IPS-18c (cell line): Measurements from ENCODE around the gene TULP4.
"Not testable (repeated sequence)": the region's sequence is repeated elsewhere in the genome, so short reads cannot be mapped to it uniquely, and the experiment has no call there.

ENCODE experiments used
- H3K4me3 ChIP-seq: 2 replicates; pipeline ENCODE4 v1.7.0; 2013; ENCODE audit warnings: low read depth, mild to moderate bottlenecking, low read length, moderate library complexity; ENCODE audit not compliant: insufficient read depth
- H3K9me3 ChIP-seq: one replicate; pipeline ENCODE4 v1.6.1; 2013; ENCODE audit warnings: mild to moderate bottlenecking, low read length, moderate library complexity; ENCODE audit not compliant: control insufficient read depth, insufficient read depth

TULP4 gene

DNA sequence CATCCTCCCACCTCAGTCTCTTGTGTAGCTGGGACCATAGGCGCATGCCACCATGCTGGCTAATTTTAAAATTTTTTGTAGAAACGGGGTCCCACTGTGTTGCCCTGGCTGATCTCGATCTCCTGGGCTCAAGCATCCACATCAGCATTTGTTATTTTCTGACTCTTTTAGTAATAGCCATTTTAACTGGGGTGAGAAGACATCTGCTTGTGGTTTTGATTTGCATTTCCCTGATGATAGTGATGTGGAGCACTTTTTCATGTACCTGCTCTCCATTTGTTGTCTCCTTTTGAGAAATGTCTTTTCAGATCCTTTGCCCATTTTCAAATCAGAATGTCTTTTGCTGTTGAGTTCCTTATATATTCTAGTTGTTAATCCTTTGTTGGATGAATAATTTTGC is 22.2 kb upstream of the TULP4 start:
- peaks cover 2% of the 10 kb centered on the region for H3K9me3 ChIP-seq
- H3K4me3 ChIP-seq: no peak overlapping the region

GRCh38 chr6:158290659-158291058 is 21.6 kb upstream of the TULP4 start:
- peaks cover 2% of the 10 kb centered on the region for H3K9me3 ChIP-seq
- no peak overlapping the region for H3K4me3 ChIP-seq

DNA sequence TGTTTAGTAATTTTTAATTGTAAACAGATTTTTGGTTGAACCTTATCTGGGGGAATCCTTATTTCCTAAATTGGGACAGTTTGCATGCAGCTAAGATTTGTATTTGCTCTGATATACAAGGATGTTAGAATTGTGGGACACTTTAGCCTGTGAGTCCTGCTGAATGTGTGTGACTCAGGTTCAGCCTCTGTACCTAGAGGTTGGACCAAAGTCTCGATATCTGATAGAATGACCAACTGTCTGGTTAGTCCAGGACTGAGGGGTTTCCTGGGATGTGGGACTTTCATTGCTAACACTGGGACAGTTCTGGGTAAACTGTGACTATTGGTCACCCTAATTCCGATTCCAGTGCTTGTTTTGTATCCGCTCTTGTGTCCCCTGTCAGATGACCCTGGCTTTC is 20.2 kb upstream of the TULP4 start:
- Histone ChIP-seq H3K9me3 (peaks cover 4% of the 10 kb centered on the region), H3K4me3 (no peak overlapping the region)

GRCh38 chr6:158293122-158293521 is 19.1 kb upstream of the TULP4 start:
- Histone ChIP-seq H3K9me3 (peaks cover 7% of the 10 kb centered on the region), H3K4me3 (no peak overlapping the region)

DNA sequence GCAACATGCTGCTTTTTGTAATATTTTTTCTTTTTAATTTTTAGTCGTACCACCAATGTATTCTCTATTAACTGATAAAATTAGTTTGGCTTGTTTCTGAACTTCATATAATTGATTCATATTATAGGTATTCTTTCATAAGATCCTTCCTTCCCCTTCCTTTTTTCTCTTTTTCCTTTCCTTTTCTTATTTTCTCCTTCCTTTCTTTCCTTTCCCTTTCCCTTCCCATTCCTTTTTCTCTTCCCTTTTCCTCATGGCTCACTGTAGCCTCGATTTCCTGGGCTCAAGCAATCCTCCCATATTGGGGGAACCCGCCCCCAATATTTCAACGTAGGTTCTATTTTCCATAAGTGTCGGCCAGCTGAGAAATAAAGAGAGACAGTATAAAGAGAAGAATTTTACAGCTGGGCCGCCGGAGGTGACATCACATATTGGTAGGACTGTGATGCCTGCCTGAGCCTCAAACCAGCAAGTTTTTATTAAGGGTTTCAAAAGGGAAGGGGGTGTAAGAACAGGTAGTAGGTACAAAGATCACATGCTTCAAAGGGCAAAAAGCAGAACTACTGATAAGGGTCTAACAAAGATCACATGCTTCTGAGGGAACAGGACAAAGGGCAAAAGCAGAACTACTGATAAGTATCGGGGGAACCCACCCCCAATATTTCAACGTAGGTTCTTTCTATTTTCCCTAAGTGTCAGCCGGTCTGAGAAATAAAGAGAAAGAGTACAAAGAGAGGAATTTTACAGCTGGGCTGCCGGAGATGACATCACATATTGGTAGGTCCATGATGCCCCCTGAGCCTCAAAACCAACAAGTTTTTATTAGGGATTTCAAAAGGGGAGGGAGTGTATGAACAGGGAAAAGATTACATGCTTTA is 16.1 kb upstream of the TULP4 start:
- H3K9me3 ChIP-seq: peaks cover 11% of the 10 kb centered on the region
- not testable (repeated sequence) for H3K4me3 ChIP-seq

- not testable (repeated sequence) for H3K4me3 ChIP-seq
- H3K9me3 ChIP-seq: peaks cover 11% of the 10 kb centered on the region
These were observed 15.4 kb upstream of the TULP4 start for GRCh38 chr6:158296854-158297324.

- not testable (repeated sequence) for H3K9me3 ChIP-seq, H3K4me3 ChIP-seq
These were observed 14.6 kb upstream of the TULP4 start for GRCh38 chr6:158297657-158298056.

DNA sequence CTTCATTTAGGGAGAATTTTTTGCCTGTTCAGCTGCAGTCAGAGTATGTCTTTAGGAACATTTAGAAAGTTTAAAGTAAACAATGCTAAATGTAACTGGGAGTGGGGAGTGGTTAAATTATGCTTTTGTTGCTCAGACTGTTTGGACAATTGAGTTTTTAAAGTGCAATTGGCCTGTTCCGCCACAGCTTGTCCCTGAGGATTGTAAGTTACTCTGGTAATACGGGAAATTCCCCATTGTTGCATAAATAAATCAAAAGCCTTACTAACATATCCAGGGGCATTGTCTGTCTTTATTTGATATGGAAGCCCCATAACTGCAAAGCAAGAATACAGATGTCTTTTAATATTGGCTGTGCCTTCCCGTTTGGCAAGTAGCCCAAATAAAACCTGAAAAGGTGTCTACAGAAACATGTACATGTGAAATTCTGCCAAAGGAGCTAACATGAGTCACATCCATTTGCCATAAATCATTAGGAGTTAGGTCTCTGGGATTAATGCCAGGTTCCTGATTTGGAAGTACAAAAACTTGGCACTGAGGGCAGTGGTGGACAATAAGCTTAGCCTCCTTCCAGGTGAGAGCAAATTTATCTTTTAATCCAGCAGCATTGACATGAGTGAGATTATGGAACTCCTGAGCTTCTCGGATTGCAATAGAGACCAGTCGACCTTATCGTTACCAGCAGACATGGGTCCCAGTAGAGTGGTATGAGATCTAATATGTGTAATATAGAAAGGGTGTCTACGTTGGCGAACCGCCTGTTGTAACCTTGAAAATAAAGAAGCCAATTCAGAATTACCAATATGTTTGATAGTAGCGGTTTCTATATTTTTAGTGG is 11.7 kb upstream of the TULP4 start:
- not testable (repeated sequence) for H3K4me3 ChIP-seq, H3K9me3 ChIP-seq

DNA sequence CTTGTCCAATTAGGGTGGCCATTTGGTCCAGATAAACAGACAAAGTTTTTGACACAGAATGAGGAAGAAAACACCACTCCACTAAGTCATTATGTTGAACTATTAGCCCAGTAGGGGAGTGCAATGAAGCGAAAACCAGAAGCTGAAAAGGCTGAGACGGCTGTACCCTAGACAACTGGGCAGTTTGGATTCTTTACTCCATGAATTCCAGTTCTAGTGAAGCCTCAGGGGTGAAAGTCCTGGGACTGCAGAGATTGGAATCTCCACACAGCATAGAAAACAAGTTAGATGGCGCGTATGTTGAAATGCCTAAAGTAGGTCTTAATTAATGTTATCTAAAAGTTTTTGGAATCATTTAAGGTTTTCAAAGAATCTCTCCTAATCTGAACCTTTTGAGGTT is 10.7 kb upstream of the TULP4 start:
- H3K9me3 ChIP-seq: peaks cover 13% of the 10 kb centered on the region

DNA sequence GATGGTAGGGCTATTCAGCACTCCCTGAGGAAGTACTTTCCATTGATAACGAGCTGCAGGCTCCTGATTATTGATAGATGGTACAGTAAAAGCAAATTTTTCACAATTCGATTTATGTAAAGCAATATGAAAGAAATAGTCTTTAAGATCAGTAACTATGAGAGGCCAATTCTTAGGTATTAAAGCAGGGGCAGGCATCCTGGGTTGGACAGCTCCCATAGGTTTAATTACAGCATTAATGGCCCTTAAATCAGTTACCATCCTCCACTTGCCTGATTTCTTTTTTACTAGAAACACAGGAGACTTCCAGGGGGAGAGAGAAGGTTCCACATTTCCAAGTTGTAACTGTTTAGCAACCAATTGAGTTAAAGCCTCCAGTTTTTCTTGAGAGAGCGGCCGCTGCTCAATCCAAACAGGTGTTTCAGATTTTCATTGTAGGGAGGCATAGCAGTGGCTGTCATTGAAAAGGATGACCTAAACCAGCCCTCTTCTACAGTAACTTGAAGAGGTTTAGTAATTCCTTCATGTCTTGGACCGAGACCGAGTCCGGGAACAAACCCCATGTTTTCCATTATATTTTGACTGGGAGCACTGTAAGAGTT is 10.0 kb upstream of the TULP4 start:
- H3K9me3 ChIP-seq: not testable (repeated sequence)

More for the DNA sequence above, 10.7 kb upstream of the TULP4 start:
- H3K4me3 ChIP-seq: not testable (repeated sequence)

GRCh38 chr6:158303210-158303731 is 9.0 kb upstream of the TULP4 start:
- Histone ChIP-seq H3K9me3 (peaks cover 9% of the 10 kb centered on the region), H3K4me3 (no peak overlapping the region)

More for the DNA sequence above, 10.0 kb upstream of the TULP4 start:
- H3K4me3 ChIP-seq: not testable (repeated sequence)

DNA sequence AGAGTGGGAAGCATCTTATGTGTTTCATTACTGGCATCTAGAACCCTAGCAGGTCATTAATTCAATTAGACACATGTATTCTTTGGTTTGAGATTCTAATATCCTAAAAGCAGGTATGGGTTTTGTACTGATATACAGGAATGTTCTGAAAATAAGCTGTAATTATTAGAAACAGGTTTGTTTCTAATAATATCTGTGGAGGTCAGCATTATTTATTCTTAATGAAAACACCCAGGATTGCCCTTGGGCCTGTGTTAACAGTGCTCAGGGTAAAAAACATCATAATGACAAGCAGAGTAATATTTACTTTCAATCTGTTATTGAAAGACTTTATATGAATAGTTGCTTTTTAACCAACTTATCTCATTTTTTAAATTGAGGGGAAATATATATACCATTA is 8.0 kb upstream of the TULP4 start:
- H3K9me3 ChIP-seq: peaks cover 6% of the 10 kb centered on the region
- H3K4me3 ChIP-seq: no peak overlapping the region

DNA sequence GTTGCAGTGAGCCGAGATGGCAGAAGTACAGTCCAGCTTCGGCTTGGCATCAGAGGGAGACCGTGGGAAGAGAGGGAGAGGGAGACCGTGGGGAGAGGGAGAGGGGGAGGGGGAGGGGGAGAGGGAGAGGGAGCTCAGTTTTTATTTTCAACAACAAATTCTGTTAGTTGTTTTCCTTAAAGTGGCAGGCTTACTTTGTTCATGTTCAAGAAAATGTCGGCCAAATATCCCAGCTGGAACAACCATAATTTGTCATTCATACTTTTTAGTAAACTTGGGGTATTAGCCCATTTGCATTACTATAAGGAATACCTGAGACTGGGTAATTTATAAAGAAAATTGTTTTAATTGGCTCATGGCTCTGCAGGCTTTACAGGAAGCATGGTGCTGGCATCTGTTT is 2.5 kb upstream of the TULP4 start:
- H3K9me3 ChIP-seq: peaks cover 4% of the 10 kb centered on the region
- H3K4me3 ChIP-seq: no peak overlapping the region

- Histone ChIP-seq H3K9me3 (peaks cover 2% of the 10 kb centered on the region), H3K4me3 (no peak overlapping the region)
These were observed 1.1 kb upstream of the TULP4 start for GRCh38 chr6:158311193-158311592.

- H3K9me3 ChIP-seq: no peaks in the 10 kb centered on the region
These were observed 639 bp upstream of the TULP4 start for GRCh38 chr6:158311626-158312025.

DNA sequence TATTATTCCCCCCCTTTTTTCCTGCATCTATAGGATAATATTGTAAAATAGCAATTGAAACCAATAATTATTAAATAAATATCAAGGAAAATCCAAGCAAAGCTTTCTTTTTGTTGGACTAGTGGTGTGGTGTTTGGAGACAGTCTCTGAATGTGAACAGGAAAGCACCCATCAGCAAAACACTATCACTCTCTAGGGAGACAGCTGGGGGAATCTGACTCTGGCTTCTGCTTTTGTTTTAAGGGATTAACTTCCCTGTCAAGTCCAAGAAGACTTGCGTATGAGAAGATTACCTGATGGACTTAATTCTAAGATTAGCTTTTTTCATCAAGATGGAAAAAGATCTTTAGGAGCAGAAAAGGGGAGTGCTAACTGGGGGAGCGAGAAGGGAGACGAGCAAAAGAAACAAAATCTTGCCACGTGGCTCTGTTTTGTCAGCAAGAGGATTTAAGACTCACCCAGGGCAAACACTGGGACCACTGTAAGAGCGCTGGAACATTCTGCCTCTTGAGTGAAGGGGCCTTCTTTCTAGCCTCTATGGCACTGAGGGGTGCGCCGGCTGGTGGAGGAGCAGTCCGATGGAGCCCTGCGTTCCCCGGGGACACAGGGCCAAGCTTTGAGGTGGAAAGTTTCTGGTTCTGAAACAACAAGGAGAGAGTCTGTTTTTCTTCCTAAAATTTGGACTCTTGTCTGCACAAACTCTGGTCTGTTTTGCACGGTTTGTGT is 570 bp downstream of the TULP4 start:
- no peak overlapping the region for H3K4me3 ChIP-seq
- H3K9me3 ChIP-seq: no peaks in the 10 kb centered on the region

More at GRCh38 chr6:158311626-158312025, 639 bp upstream of the TULP4 start:
- H3K4me3 ChIP-seq: no peak overlapping the region

GRCh38 chr6:158313989-158314388 is 1.7 kb downstream of the TULP4 start:
- Histone ChIP-seq H3K4me3 (no peak overlapping the region), H3K9me3 (no peaks in the 10 kb centered on the region)
